Tongue (tissue), 2 donors: Measurements from ENCODE around the gene CAPN14. TPM values are rescaled to one million over a fixed set of nuclear protein-coding genes. Genes with fewer than 3 reads are reported as not detected.

Source experiments
- DNase-seq: peaks from one replicate; pipeline ENCODE4 v3.0.0-alpha.2; 2015
- total RNA-seq: library from RNA; depleted of rRNA; stranded (reverse); fragments of >200 nt; gene quantifications from one replicate; pipeline ENCODE4 v1.2.3, GENCODE V29; 2014

Gene CAPN14
- total RNA-seq = 20.5 TPM

DNA sequence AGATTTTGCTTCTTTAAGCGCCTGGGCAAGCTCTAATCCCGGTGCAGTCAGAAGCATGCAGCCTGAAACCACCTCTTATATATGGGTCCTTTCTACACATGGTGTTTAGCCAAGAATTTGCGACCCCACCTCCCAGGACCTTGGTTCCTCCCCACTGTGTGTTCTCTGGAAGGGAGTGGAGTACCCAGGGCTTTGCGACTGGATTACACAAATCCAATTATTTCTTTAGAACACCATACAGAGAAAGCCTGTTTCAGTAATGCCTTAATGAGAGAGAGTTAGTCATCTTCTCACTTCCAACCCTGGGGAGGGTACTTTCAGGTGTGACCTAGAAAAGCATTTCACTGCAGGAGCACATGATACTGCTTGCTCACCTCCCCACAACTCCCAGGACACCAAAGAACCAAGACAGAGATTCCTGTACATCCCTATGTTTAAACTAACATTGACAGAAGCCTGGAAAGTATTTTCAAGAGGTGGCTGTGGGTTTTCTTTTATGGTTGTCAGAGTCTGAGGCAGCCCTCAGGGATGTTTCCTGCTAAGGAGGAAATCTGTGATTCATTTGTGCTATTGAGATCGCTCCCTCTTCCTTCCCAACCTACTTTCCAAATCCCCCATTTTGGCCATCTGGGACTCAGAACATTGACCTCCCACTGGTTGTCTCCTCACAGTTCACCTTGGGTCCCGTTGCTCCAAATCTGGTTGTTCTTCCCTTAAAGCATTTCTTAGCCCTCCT is at the start of gene CAPN14:
TSS of gene CAPN14 (minus strand) at position 51 of the 736 bp plus-strand sequence. CDS start 12,068 bp downstream, outside the sequence.
- peak; percentile 11 for DNase-seq

DNA sequence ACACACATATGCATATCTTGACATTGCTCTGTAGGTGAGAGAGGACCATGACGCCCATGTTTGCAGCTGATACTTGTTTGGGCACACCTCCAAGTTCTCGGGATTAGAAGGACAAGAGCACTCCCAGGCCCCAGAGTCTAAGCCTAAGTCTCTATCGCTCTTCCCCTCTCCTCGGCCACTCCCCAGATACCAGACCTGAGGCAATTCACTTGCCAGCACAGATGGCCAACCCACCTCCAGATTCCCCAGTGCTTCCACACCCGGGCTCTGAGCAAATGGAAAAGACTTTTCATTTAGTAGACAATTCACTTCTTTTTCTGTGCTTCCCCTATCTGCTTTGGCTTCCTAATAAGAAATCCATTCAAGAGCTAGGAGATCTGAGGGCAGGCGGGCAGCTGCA is 49.5 kb upstream of the CAPN14 start:
- DNase-seq = no peak

- no peak for DNase-seq
Measured at GRCh38 chr2:31265234-31265633, 47.9 kb upstream of the CAPN14 start.

- no peak for DNase-seq
Measured at GRCh38 chr2:31263636-31264190, 46.4 kb upstream of the CAPN14 start.

- no peak for DNase-seq
Measured at GRCh38 chr2:31260870-31261269, 43.6 kb upstream of the CAPN14 start.

DNA sequence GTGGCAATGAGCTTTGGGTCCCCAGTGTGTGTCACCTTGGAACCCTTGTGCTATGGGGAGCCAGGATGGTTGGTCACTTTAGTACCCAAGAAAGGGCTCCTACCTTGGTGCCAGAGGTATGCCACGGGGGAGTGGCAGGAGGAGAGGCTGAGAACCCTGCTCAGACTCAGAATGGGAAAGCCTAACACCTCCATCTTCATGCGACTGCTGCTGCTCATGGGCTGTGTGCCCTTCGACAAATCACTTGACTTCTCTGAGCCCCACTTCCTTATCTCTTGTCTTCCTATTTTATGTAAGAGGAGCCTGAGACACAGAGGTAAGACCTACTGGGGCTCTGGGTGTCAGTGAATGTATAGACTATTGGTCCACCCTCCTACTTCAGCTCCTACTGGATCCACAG is 41.8 kb upstream of the CAPN14 start:
- DNase-seq = no peak

DNA sequence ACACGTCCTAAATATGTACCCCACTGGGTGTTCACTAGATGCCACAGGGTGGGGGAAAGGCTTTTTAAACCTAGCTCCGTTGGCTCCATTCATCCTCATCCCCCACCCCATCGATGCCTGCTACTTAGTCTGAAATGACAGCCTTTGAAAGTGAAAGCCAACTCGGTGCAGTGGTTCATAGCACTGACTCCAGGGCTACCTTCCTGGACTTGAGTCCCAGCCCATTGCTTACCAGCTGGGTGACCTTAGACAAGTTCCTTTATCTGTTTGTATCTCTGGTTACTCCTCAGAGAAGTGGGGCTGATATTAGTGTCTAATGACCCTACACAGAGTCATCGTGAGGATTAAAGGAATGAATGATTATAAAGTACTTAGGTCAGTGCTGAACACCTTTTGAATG is 41.0 kb upstream of the CAPN14 start:
- DNase-seq = no peak

GRCh38 chr2:31256611-31257382 is 39.5 kb upstream of the CAPN14 start:
- DNase-seq = no peak

GRCh38 chr2:31255911-31256571 is 38.7 kb upstream of the CAPN14 start:
- DNase-seq = no peak

DNA sequence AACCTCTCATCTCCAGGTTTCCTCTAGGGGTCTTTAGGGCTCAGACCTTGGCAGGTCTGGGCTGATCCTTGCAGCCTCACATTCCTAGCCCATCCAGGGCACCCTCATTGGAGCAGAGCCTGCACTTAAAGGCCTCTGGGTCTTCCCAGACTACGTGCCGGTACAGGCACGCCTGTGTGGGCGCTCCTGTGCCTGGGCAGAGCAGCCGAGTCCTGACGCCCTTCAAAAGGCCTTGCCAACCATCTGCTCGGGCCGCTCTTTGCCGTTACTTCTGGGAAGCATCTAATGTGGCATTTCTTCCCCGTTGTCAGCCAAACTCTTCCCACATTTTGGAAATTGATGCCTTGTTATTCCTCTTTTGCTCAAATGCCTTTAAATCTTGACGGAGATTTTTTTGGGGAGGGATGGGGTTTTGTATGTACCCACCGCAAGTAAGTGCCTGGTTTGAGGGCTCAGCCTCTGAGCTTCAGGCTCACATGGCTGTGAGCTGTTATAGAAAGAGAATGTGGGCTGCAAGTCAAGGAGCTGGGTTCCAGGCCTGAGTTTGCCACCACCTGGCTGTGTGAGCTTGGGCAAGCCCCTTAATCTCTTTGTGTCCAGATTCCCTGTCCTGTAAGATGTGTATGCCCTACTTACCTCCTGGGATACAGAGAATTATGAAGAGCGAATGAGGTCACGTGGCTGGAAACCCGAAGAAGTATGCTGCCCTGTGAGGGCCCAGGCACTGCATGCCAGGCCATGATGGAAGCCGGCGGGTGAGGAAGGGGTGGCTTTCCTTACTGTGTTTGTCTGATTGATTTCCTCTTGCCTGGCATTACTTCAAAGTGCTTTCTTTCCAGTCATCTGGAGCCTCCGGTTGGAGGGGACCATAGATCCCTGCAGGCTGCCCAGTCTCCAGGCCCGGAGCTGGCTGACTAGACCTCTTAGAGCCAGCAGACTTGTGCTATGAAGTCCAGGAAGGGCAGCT is 37.2 kb upstream of the CAPN14 start:
- DNase-seq = no peak

GRCh38 chr2:31253356-31254131 is 36.2 kb upstream of the CAPN14 start:
- DNase-seq = no peak

- DNase-seq = no peak
Measured at GRCh38 chr2:31251851-31252250, 34.5 kb upstream of the CAPN14 start.

DNA sequence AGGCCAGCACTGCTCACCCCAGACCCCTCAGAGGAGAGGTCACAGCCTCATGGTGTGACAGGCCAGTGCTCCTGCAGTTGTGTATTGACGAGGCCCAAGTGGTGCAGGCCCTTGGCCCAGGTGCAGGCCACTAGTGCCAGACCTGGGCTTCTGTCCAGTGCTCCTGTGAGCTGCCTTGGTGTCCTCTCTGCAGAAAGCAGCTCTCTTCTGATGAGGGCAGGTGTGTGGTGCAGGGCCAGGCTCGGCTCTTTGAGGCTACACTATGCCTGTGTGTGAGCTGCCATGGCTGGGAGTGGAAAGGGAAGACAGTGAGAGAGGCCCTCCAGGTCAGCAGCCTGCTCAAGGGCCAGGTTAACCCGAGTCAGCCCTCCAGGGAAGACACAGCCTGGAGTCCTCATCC is 33.7 kb upstream of the CAPN14 start:
- DNase-seq = no peak

- DNase-seq = no peak
Measured at GRCh38 chr2:31249009-31249690, 31.8 kb upstream of the CAPN14 start.

GRCh38 chr2:31248139-31248538 is 30.8 kb upstream of the CAPN14 start:
- no peak for DNase-seq

GRCh38 chr2:31247711-31248110 is 30.4 kb upstream of the CAPN14 start:
- no peak for DNase-seq

DNA sequence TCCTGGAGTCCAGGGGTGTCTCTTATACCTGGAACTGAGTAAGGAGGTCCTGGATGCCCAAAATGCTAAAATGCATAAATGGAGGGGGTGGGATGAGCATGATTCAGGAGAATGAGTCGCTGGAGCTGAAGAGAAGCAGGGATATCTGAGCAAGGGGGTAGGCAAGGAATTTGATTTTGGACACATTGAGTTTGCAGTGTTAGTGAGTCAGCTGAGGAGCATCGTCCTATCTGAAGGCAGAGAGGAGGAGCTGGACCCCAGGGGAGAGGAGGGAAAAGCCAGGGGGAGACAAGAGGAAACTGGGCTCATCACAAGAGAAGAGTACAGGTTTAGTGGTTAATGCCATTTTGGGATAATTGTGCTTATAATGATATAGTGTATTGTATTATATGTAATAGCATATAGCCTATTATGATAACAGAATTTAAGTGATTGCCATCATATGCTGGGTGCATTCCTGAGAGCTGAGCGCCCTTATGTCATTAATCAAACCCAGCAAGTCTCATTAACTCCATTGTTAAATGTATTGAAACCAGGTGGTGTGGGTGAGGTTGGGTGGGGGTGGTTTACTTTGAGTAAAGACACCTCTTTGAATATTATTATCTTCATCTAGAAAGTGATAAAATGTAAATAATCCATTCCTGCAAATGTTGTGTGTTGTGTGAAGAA is 29.0 kb upstream of the CAPN14 start:
- no peak for DNase-seq

DNA sequence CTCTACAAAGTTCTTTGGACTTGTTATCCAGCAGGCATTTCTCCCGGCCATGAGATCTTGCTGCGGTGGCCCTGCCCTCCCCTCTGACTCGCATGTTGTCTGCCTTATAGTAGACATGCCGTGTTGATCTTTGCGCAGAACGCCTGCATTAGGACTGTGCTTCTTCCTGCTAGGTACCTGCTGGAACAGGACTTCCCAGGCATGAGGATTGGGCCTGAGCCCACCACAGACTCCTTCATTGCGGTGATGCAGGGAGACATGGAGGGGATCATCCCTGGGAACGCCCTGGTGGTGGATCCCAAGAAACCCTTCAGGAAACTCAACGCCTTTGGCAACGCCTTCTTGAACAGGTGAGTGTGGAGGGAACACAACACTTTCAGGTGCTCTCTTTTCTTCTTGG is 26.8 kb upstream of the CAPN14 start:
- no peak for DNase-seq

GRCh38 chr2:31243053-31243452 is 25.7 kb upstream of the CAPN14 start:
- DNase-seq = no peak
